HS-5 (cell line): Measurements from ENCODE around the gene ANO3.
"Not testable (repeated sequence)": the region's sequence is repeated elsewhere in the genome, so short reads cannot be mapped to it uniquely, and the experiment has no call there.

ENCODE experiments used
- DNase-seq: peaks from one replicate; pipeline ENCODE4 v3.0.0-alpha.2; 2012; ENCODE audit warnings: low read depth

ANO3 gene

GRCh38 chr11:26626346-26626745 is 294.4 kb downstream of the ANO3 start:
- peak; percentile 22 for DNase-seq

- no peak for DNase-seq
Observed at GRCh38 chr11:26632691-26633159, 300.8 kb downstream of the ANO3 start.

DNA sequence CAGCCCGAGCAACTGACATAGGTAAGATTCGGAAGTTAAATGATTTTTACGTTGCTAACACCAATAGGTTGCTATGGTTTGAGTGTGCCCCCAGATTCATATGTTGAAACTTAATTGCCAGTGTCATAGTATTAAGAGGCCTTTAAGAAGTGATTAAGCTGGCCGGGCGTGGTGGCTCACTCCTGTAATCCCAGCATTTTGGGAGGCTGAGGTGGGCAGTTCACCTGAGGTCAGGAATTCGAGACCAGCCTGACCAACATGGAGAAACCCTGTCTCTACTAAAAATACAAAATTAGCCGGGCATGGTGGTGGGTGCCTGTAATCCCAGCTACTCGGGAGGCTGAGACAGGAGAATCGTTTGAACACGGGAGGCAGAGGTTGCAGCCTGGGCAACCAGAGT is 311.4 kb downstream of the ANO3 start:
- not testable (repeated sequence) for DNase-seq

DNA sequence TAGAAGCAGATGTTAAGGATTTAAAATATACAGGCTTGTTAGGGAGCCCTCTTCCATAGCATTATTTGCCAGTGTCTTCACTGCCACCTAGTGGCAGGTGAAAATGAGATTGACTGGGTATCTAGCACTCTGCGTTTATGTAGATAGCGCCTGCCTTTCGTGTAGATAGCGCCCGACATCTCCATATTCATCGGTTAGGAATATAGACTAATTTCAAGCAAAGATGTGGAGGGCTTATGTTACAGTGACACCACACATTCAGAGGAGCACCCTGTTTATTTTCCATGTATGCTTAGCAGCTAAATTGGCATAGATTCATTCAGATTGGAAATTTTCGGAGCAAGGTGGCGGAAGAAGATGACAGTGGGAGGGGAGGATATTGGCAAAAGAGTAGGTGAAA is 318.0 kb downstream of the ANO3 start:
- DNase-seq, result peak; percentile 23

GRCh38 chr11:26651916-26652315 is 320.0 kb downstream of the ANO3 start:
- no peak for DNase-seq

GRCh38 chr11:26655287-26655686 is 323.4 kb downstream of the ANO3 start:
- no peak for DNase-seq

DNA sequence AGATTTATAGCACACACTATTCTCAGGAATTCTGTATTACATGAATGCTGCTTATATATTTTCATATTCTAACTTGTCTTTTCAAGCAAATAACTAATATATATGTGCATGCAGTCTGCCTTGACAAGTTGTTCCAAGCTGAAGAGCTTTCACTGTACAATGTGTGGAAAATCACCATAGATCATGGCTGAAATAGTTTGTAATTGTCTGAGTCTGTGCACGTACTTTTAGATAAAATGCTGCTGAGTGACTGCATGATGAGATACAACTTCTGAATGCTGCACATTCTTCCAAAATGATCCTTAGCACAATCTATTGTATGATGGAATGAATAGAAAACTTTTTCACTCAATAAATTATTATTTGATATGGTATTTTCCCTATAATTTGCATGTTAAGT is 331.0 kb downstream of the ANO3 start:
- DNase-seq, result no peak

DNA sequence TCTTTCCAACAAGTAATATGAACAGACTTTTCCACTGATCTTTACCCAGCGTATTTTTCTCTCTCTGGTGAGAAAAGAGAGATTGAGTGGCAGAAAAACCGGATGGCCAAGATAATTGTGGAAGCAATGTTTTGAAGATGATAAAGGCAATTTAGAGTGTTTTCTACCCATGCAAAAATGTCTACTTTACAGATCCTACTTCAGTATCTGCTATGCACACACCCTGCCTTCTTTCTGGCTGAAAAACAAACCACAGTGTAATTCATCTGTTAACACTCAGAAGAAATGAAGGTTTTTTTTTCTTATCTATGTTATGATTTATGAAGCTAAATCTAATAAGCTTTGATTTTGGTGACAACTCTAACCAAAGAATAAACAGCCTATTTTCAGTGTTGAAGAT is 333.1 kb downstream of the ANO3 start:
- no peak for DNase-seq

- DNase-seq, result no peak
Observed at GRCh38 chr11:26665946-26666345, 334.0 kb downstream of the ANO3 start.

DNA sequence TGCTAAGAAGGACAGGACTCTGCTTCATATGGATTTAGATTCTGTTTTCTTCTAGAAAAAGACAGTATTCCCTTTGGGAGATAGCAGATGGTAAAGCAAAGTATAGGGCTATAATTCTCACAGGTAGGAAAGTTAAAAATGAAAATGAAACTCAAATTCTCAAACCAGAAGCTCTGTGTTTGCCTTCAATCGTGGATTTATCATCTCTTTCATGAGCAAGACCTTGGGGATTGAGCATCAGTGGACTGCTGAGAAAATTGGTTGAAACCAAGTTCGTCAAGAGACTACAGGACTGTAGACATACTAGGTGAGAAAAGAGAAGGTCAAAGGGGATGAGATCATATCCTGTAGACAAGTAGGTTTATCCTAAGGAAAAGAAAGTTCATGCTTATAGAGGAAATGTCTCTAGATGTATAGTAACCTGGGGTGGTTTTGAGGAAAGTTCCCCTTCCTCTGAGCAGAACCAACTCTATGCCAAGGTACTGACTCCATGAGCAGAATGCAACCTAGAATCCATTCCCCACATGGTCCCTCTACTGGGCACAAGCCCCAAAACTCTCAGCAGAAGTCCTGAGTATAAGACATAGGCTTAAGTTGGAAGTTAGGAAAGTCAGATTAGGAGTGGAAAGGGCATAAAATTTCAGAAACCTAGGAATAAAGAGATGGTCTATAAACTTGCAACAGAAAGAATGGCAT is 343.5 kb downstream of the ANO3 start:
- DNase-seq, result no peak

GRCh38 chr11:26676641-26677040 is 344.7 kb downstream of the ANO3 start:
- no peak for DNase-seq

GRCh38 chr11:26677566-26677965 is 345.6 kb downstream of the ANO3 start:
- no peak for DNase-seq

- DNase-seq, result no peak
Observed at GRCh38 chr11:26687351-26687750, 355.4 kb downstream of the ANO3 start.

- DNase-seq, result no peak
Observed at GRCh38 chr11:26688701-26689100, 356.8 kb downstream of the ANO3 start.

DNA sequence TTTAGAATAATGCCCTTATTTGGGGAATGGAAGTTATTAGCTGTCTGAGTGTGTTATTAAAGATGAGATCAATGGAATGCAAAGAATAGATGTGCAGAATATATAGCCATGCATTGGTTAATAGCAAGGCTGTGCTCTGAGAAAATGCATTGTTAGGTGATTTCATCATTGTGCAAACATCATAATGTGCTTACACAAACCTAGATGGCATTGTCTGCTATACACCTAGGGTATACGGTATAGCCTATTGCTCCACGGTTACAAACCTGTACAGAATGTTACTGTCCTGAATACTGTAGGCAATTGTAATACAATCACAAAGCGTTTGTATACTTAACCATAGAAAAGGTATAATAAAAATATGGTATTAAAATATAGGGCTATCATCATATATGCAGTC is 364.4 kb downstream of the ANO3 start:
- DNase-seq, result no peak

DNA sequence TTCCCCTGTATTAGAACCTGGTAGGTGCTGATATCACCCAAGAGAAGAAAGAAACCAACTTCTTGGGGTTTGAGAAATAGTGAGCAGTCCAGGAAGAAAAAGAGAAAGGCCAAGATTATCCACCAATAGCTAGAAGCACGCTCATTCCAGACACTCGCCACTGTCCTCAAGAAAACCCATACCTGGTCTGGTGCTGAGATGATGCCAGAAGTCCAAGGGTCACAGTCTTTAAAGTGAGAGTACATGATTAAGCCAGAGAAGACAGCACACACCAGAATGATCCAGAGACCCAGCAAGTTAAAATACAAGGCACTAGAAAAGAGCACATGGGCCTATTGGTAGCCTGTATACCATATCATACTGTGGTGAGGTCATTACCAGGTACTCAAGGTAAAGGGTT is 366.3 kb downstream of the ANO3 start:
- no peak for DNase-seq

- no peak for DNase-seq
Observed at GRCh38 chr11:26700574-26701235, 368.8 kb downstream of the ANO3 start.

DNA sequence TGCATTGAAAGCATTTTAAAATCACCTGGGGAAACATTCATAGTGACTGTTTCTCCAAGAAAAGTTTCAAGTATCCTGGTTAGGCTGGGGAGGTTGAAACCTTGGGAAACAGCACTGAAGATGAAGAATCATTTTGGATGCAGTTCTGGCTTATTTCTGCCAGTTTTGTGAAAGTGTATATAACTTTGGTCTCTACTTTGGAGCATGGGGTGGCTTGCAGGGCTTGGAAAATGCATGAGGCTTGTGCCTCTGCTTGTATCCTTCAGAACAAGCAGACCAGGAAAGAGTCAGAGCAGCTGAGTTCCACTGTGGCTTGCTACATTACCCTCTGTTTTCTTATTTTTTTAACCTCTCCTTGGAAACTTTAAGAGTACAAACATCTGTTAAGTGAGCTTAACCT is 370.5 kb downstream of the ANO3 start:
- DNase-seq, result no peak

DNA sequence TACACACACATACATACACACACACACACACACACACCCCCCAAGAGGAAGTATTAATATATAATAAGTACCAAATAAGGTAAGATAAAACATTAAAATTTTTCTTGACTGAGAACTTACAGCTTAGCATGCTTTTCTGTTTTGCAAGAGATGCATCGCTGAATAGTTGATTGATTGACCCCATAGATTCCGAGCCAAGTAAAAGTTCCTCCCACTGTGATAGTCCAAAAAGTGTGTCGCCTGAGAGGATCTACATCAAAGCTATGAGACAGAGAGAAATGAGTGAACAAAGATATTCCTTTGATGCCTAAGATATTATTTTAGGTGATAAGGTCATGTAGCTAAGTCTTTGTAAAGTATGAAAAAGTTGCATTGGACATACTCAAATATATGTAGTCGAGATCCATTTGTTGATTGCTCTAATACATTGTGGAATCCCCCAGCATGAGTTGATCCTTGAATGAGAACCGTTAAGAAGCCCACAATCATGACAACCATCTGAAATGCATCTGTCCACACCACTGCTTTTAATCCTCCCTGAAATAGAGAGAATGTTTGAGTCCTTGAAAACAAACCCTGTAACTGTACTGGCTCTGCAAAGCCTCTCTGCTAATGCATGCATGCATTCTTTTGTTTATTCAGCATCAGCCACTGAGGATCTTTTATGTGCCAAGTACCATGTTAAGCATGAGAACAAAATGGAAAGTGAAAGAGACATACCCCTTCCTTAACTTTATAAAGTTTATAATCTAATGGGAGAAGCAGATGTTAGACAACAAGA is 371.7 kb downstream of the ANO3 start:
- DNase-seq, result no peak

DNA sequence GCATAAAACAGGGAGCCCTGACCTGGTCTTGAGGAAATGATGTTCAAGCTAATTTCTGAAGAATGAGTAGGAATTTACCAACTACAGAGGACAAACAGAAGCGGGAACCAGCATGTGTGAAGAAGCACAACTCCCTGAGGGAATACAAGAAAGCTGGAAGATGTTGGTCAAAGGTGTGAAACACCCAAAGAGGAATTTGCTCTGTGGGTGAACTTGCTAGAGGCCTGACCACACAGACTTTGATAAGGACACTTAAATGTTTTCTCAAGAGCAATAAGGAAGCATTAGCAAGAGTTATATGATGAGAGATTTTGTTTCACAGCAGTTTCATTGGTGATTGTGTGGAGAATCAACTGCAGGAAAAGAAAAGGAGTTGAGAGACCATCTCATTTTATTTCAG is 372.3 kb downstream of the ANO3 start:
- DNase-seq, result no peak

DNA sequence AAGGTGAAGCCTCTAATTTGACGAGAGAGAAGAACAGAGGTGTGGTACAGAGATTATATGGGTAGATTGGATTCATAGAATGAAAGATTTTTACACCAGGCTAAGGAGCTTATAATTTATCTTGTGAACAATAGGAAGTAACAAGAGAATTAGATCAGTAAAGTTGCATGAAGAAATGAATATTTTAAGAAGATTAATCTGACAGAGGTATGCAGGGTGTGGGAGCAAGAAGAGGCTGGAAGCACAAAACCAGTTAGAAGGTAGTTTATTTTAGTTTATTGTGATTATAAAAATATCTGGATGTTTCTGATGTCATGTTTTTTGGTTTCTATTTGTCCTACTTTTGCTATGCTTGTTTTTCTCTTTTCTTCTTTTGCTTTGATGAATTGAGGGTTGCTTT is 374.3 kb downstream of the ANO3 start:
- no peak for DNase-seq

- no peak for DNase-seq
Observed at GRCh38 chr11:26708736-26709456, 377.0 kb downstream of the ANO3 start.
